Panc1 (cell line): ENCODE data around the gene CGN. TPM values are rescaled to one million over a fixed set of nuclear protein-coding genes. Genes with fewer than 3 reads are reported as not detected.

Experiments
- ATAC-seq: fragments of 200-7000 bp; cut with Tn5 transposase; 2 replicates; pipeline ENCODE4 v1.9.1; 2020; ENCODE audit warnings: mild to moderate bottlenecking, moderate library complexity
- BruUV-seq: library from RNA; stranded (reverse); fragments of 400-500 nt; replicated peaks from 2 replicates; lab custom pipeline; 2021; lab: Mats Ljungman, UMichigan
- CTCF ChIA-PET: fragments of 300-600 bp; sonication (Branson Sonifier 250); formaldehyde crosslinking; loops from one replicate; lab custom pipeline; 2022; ENCODE audit warnings: antibody characterized with exemption; lab: Charles Lee
- POLR2A ChIA-PET: fragments of 300-600 bp; sonication (Branson Sonifier 250); formaldehyde crosslinking; loops from one replicate; lab custom pipeline; 2022; ENCODE audit warnings: antibody characterized with exemption; lab: Charles Lee
- DNase-seq: peaks from one replicate; pipeline ENCODE4 v3.0.0-alpha.2; 2010; ENCODE audit warnings: low read depth, low spot score
- H3K27ac ChIP-seq: 2 replicates; pipeline ENCODE4 v1.5.1; 2011; ENCODE audit warnings: mild to moderate bottlenecking, low read length, inconsistent platforms
- H3K27me3 ChIP-seq: fragments of 200-500 bp; sonication (Bioruptor generic); 2 replicates; pipeline ENCODE4 v1.6.0; 2014; ENCODE audit warnings: low read length, inconsistent platforms; ENCODE audit not compliant: control insufficient read depth, insufficient read depth
- H3K36me3 ChIP-seq: fragments of 200-500 bp; sonication (Bioruptor generic); 2 replicates; pipeline ENCODE4 v1.5.1; 2014; ENCODE audit warnings: inconsistent platforms, mild to moderate bottlenecking, low read length, moderate library complexity; ENCODE audit not compliant: control insufficient read depth, insufficient read depth
- H3K4me1 ChIP-seq: 2 replicates; pipeline ENCODE4 v1.5.1; 2011; ENCODE audit warnings: inconsistent platforms, mild to moderate bottlenecking, low read length, moderate library complexity; ENCODE audit not compliant: control insufficient read depth, insufficient read depth
- H3K4me3 ChIP-seq, 2 experiments: 2 replicates each; pipeline ENCODE4 v1.5.1; 2011 to 2012; ENCODE audit warnings: low read depth in 2 of 2, low read length in 2 of 2, mild to moderate bottlenecking in 2 of 2, inconsistent platforms in 1 of 2, moderate library complexity in 1 of 2
- H3K9me3 ChIP-seq: fragments of 200-500 bp; sonication (Bioruptor generic); 2 replicates; pipeline ENCODE4 v1.5.1; 2014; ENCODE audit warnings: low read depth, mild to moderate bottlenecking, inconsistent platforms, low read length, moderate library complexity; ENCODE audit not compliant: control insufficient read depth, insufficient read depth
- CTCF ChIP-seq: fragments of 450-650 bp; IDR thresholded peaks from 2 replicates; pipeline ENCODE4 v1.5.1; 2017; ENCODE audit warnings: mild to moderate bottlenecking
- POLR2AphosphoS5 ChIP-seq: IDR thresholded peaks from 2 replicates; pipeline ENCODE4 v1.6.1; 2012; ENCODE audit warnings: mild to moderate bottlenecking, low read depth, low read length, moderate library complexity
- SIN3A ChIP-seq: IDR thresholded peaks from 2 replicates; pipeline ENCODE4 v1.6.1; 2012; ENCODE audit warnings: low read depth, mild to moderate bottlenecking, low read length, moderate library complexity, borderline replicate concordance; ENCODE audit not compliant: insufficient read depth
- TCF7L2 ChIP-seq: IDR thresholded peaks from 2 replicates; pipeline ENCODE4 v1.6.1; 2011; ENCODE audit warnings: mild to moderate bottlenecking, low read depth, low read length, inconsistent platforms
- in situ Hi-C: cut with HindIII; loops from 2 replicates; pipeline ENCODE4 v1.10.0; 2016; ENCODE audit warnings: low sequenced_read_pairs, low pct_unique_long_range_greater_than_20kb
- intact Hi-C: fragments of 100-400 bp; cut with micrococcal nuclease; formaldehyde crosslinking; loops from one replicate; pipeline ENCODE4 v1.10.0; 2022; ENCODE audit not compliant: unreplicated experiment
- total RNA-seq: library from RNA; stranded (reverse); gene quantifications from one replicate; pipeline ENCODE4 v1.2.1, GENCODE V29; 2021; ENCODE audit not compliant: unreplicated experiment
- TF ChIP-seq, protein P1 (sequence below), 2 experiments: IDR thresholded peaks; 2 replicates each; pipeline ENCODE4 v1.6.1; 2011 to 2012; ENCODE audit warnings: low read depth in 2 of 2, control low read depth in 1 of 2, low read length in 1 of 2, mild to moderate bottlenecking in 1 of 2, moderate library complexity in 1 of 2; ENCODE audit not compliant: insufficient read depth in 1 of 2

The CGN gene
- total RNA-seq, 1 experiment from 2014 or later, result 10.2 TPM

DNA sequence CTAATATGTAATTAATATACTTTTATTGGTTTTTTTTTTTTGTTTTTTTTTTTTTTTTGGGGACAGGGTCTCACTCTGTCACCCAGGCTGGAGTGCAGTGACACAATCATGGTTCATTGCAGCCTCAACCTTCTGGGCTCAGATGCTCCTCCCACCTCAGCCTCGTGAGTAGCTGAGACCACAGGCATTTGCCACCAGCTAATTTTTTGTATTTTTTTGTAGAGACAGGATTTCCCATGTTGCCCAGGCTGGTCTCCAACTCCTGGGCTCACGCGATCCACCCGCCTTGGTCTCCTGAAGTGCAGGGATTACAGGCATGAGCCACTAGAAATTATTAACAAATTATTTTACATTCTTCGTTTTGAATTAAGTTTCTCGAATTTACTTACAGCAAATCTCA, 35.1 kb upstream of the CGN start:
- POLR2A ChIA-PET, result no interaction called here

GRCh38 chr1:151477066-151477465, 34.1 kb upstream of the CGN start:
- intact Hi-C loops (no loop called here), in situ Hi-C loops (no loop called here)
- Histone ChIP-seq H3K36me3 (no peaks in the 10 kb centered on the region), H3K4me3 (no peak overlapping the region), H3K27me3 (no peaks in the 10 kb centered on the region), H3K27ac (no peak overlapping the region), H3K4me1 (peaks cover 4% of the 10 kb centered on the region), H3K9me3 (0 out of 2 replicates have a peak, but pooled peaks cover 3% of the 10 kb centered on the region)
- POLR2A ChIA-PET, result interaction anchor here (0.6 to 0.7 kb wide), 2 partner anchors 67 to 217 kb away, joined by 3 read pairs; no protein-coding TSS in a partner anchor
- BruUV-seq, result no TSS peak
- ATAC-seq, result no peak
- CTCF ChIA-PET, result no interaction called here
- no peak for DNase-seq
- no peak for TF ChIP-seq CTCF
- no peak for TF ChIP-seq POLR2AphosphoS5
- TF ChIP-seq, protein P1, sequence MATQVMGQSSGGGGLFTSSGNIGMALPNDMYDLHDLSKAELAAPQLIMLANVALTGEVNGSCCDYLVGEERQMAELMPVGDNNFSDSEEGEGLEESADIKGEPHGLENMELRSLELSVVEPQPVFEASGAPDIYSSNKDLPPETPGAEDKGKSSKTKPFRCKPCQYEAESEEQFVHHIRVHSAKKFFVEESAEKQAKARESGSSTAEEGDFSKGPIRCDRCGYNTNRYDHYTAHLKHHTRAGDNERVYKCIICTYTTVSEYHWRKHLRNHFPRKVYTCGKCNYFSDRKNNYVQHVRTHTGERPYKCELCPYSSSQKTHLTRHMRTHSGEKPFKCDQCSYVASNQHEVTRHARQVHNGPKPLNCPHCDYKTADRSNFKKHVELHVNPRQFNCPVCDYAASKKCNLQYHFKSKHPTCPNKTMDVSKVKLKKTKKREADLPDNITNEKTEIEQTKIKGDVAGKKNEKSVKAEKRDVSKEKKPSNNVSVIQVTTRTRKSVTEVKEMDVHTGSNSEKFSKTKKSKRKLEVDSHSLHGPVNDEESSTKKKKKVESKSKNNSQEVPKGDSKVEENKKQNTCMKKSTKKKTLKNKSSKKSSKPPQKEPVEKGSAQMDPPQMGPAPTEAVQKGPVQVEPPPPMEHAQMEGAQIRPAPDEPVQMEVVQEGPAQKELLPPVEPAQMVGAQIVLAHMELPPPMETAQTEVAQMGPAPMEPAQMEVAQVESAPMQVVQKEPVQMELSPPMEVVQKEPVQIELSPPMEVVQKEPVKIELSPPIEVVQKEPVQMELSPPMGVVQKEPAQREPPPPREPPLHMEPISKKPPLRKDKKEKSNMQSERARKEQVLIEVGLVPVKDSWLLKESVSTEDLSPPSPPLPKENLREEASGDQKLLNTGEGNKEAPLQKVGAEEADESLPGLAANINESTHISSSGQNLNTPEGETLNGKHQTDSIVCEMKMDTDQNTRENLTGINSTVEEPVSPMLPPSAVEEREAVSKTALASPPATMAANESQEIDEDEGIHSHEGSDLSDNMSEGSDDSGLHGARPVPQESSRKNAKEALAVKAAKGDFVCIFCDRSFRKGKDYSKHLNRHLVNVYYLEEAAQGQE (IDR thresholded peaks at IDR 0.05; ENCODE audit: insufficient read depth in 1 of 2, low read depth in 2 of 2, low read length in 1 of 2), result no peak
- no peak for TF ChIP-seq SIN3A
- TF ChIP-seq TCF7L2, result no peak

More for the DNA sequence above, 35.1 kb upstream of the CGN start:
- H3K36me3 ChIP-seq, result no peaks in the 10 kb centered on the region
- H3K4me1 ChIP-seq, result peaks cover 4% of the 10 kb centered on the region
- no peak for ATAC-seq
- no peaks in the 10 kb centered on the region for H3K27me3 ChIP-seq
- no peak overlapping the region for H3K4me3 ChIP-seq
- no peak overlapping the region for H3K27ac ChIP-seq
- in situ Hi-C loops, result no loop called here
- no TSS peak for BruUV-seq
- TF ChIP-seq, protein P1 (IDR thresholded peaks at IDR 0.05; ENCODE audit: insufficient read depth in 1 of 2, low read depth in 2 of 2, low read length in 1 of 2), result no peak
- TF ChIP-seq SIN3A (no peak), TCF7L2 (no peak), POLR2AphosphoS5 (no peak), CTCF (no peak)
- DNase-seq, result no peak
- intact Hi-C loops, result no loop called here
- H3K9me3 ChIP-seq, result no peaks in the 10 kb centered on the region
- CTCF ChIA-PET, result no interaction called here
